Activated CD8-positive, alpha-beta memory T cell treated with anti-CD3 and anti-CD28 coated beads, Interleukin-2, amount 50 U/mL, for 24 hours (primary cell): ENCODE measurements around the gene NOTCH1.

Source experiments
- DNase-seq: peaks from one replicate; pipeline ENCODE4 v3.0.0-alpha.2; 2020; ENCODE audit errors: extremely low read depth

The NOTCH1 gene

DNA sequence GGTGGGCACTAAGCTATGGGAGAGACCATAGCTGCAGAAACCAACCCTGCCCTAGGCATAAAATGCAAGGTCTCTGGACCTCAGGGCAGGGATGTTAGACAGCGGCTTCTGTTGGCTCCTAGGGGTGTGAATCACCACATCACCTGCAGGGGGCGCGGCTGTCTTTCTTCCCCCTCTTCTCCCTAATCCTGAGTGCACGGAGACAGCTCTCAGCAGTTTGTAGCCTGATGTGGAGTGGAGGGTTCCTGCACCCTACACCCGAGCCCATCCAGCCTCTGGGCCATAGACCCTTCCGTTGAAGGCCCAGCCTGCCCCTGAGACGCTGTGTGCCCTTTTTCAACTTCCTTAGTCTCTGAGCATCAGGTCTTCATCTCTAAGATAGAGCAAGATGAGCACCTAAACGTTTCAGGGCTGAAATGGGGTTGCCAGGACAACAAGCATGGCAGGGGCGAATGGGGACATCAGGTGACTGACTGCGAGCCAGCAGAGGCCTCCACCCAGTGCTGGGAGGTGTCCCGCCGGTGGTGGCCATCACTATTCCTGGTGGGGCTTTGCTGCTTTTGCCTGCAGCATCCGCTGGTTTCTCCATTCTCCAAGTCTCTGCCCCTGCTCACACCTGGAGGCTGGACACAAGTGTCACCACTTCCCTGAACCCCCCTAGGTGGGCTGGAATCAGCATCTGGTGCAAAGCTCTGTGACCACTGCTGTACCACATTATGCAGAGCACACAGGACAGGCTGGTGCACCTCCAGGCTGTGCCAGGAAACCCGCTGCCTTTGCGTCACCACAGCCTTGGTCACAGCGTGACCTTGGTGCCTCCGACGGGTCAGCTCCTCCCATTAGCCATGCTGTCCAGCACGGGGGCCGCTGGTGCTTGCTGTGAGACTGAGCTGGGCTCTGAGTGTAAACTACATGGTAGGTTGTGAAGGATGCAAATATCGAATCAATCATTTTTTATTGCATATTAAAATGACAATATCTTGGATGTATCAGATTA, 60.5 kb downstream of the NOTCH1 start:
- DNase-seq: peak; percentile 69

DNA sequence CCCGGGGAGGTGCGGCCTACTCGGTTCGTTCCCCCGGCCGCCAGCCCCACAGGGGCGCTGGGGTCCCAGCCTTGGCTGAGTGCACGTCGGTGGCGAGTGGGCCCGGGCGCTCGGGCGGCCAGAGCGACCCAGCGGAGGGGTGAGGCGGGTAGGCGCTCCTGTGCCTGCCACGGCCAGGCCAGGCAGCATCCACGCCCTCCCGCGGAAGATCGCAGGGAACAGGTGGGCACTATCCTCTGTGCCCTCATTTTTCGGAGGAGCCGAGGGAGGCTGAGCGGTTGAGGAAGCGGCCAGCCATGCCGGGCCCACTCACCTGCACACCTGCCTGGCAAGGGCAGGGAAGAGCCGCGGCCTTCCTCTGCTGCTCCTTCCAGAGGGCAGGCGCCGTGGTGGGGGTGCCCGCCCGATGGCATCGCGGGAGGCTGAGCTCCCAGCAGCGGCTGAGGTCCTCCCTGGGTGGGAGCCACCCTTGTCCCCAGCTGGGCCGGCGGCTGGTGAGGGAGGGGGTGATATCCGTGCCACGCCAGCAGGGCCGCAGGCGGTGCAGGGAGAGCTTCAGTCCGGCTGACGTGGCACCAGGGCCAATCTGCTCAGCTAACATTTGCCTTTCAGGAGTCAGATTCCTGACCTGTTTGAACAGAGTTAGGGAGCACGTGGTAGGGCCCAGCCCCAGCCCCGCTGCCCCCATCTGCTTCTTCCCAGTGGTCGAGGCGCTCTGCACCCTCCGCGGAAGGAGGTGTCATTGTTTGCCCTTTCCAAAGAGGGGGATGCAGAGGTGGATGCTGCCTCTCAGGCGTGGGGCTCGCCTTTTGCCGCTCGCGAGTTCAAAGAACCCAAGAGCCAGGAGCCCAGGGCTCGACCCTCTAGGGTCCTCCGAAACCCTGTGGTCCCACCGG, 61.4 kb downstream of the NOTCH1 start:
- DNase-seq: no peak

DNA sequence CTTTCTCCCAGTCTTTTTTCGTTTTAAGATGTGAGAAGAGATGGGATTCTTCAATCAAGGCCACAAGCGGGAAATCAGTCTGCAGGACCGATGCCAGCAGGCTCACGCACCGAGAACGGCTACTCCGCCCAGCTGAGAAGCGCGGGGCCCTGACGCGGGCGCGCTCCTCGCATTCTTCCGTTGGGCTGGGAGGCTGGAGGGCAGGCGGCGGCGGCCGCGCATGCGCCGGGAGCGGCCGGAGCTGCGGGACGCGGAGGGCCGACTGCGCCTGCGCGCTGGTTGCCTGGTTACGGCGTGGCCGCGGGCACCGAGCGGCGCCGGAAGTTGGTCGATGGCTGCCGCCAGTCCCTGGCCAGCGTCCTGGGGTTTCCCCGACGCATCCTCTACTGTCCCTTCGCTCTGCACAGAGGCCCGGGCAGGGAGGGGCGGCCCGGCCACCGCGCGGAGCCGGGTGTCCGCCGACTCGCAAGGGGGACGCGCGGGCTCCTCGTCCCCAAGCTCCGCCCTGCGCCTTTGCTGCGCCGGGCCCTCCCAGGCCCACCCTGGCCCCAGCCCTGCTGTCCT, 62.2 kb downstream of the NOTCH1 start:
- DNase-seq: peak; percentile 79

DNA sequence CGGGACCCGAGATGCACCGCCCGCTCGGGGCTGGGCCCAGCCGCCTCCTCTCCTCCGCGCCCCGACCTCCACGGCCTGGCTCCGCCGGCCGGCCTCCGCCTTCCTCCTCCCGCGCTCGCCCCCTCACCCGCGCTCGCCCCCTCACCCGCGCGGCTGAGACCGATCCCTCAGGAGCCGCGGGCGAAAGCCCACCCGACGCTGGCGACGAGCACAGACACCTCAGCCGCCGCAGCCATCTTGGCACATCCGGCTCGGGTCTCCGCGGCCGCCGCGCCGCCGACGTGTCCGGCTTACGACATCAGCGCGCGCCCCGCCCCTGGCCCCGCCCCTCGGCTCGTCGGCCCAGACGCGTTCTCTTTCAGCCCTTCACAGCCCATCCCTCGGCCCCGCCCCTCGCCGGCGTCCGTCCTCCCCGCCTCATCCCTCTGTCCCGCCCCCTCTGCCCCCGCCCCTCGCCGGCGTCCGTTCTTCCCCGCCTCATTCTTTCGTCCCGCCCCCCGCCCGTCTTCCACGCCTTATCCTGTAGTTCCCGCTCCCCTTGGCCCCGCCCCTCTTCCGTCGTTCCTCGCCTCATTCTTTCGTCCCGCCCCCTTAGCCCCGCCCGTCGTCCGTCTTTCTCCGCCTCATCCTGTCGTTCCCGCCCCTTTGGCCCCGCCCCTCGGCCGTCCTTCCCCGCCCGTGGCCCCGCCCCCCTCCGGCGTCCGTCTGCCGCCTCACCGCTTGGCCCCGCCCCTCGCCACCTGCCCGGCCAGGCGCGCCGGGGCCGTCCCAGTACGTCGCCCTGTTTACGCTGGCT, 62.9 kb downstream of the NOTCH1 start, which contains the start of gene SEC16A:
Gene SEC16A (minus strand): TSS at position 248 of the 796 bp plus-strand sequence. CDS start 5,425 bp downstream, outside the sequence.
- peak; percentile 98 for DNase-seq

DNA sequence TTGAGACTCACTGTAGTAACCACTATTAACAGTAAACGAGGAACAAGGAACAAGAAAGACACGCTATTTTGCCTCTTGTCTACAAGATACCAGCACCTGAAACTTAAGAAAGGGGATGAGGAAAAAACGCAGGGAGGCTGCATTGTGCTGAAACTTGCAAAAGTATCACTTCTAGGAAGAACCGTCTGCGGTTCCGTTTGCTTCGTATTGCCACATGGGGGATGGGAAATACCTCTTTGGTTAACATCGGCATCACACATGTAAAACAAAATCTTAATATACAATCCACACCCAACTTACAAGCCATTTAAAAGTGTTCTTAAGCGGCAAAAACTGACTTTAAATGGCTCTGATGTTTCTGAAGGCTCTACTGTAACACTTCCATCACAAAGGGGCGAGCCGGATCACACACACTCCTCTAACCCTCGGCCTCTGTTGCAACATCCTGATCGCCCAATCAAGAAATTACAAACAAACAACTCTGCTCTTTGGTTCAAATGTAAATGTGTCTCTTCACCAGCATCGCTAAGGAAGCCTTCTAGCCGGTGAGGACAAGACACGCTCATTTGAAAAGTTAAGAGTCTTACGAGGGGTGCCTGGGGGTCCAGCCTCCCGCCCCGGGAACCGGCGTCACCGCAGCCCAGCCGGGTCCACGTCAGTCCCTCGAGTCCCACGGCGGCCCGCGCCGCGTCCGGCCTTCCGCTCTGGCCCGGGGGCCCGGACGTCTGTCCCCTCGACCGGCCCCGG, 63.6 kb downstream of the NOTCH1 start:
- no peak for DNase-seq

DNA sequence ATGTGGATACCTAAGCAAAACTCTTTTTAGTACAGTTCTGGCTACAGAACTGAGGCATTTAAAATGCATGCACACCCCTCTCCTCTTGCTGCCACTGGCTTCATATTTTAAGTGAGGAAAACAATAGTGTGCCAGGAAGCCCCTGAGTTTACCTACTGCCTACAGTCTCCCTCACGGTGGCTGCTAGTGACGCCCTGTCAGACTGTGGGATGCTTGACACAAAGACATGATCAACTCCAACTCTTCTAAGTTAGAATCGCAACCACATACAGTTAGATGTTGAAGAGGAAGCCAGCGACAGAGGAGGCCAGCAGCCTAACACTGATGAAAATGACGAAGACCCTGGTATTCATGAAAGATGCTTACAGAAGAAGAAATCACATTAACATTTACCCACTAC, 64.3 kb downstream of the NOTCH1 start:
- no peak for DNase-seq

DNA sequence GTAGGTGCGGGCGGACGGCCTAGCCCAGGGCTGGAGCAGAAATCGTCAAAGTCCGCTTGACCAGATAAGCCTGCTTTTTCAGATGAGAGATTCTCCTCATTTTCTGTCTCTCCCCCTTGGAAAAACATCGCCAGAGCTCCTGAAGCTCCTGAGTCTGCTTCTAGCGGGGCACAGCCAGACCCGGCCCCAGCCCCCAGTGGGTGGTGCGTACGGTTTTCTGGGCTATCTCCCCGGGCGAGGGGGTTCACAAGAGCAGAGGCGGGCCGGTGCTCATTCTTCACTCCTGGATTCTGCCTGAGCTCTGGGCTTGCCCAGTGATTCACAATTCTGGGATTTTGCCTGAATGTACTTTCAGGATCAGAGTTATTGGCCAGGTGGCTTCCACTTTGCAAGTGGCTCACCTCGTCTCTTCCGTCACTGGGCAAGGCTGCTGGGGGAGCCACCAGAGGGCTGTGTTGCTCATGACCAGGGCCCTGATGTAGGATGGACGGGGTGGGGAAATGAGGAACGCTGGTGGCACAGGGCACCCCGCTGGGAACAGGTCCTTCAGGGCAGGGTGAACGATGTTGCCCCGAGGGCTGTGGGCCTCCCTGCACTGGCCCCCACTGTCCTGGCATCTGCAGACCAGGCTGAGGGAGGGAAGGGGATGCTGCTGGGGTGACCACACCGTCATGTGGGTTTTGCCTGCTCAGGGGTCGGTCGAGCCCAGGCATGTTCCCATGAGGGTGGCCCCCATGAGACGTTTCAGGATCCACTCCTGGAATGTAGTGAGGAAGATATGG, 69.3 kb downstream of the NOTCH1 start:
- DNase-seq: no peak

DNA sequence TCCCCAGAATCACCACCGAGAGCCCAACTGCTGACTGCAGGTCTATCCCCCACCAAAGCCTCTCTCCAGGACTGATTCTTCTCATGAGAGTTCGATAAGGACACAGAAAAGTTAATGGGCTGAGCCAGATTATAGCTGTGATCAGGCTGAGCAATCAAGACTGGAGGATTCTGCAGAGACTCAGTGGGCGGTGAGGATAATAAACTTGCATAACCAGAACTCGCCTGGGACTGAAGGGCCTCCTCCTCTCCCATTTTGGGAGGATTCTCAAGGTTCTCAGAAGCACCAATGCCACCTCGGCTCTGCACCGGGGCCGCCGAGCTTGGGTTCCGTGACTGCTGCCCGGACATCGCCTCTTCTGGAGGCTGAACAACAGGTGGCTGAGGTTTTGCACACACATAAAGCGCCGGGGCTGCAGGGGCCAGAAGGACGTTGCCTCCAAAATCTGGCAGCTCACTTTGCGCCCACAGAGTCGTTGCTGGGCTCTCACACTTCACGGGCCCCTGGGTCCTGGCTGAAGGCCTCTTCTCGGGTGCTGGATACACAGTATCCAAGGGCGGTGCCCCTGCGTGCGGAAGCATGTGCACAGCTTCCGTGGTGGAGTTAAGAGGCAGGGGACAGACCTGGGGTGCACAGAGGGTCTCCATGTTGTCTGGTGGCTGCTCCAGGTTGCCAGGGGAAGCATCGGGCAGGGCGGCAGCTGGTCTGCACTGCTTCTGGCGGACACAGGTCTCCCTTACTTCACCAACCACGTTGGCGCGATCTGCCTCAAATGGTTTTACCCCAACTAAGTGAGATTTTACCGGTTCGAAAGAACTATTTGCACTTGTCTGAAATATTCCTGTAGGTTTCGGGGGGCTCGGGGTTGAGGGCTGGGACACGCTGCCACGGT, 70.6 kb downstream of the NOTCH1 start:
- DNase-seq: no peak

DNA sequence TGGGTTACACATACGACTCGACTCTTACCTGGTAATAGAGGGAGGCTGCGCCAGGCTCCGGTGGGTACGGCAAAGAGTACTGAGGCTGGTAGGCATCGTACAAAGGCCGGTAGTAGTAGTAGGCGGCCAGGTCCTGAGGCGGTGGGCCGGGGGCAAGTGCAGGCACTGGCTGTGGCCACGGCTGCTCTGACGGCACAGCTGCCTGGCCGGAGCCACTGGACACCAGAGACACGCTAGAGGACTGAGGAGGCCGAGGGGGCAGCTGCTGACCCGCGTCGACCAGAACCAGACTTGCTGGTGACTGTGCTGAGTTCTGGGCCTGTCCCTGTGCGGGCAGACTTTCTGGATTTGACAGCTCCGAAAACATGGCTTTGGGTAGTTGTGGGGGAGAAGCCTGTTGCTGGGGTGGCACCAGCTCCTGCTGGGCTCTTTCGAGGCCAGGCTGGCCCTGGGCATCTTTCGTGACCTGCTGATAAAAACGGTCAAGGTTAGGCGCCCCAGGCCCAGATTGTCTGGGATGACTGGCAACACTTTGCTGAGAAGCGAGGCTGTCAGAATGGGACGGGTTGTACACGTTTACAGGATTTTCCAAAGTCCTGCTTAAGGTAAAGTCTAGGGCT, 71.7 kb downstream of the NOTCH1 start:
- DNase-seq: no peak

DNA sequence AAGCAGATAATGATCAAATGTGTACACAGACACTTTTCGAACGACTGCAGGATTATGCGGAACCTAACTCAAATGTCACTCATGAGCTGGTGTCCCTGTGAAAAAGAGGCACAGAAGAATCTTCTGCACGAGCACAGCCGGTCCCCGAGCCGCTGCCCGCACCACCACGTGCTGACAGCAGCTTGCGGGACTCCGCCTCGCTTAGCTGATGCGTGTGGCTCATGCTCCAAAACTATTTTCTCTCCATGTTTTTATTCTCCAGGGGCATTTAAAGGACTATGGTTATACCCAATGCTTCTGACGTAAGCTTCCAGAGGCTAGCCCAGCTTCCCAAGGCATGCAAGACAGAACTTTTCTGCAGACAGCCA, 72.5 kb downstream of the NOTCH1 start:
- DNase-seq: no peak

DNA sequence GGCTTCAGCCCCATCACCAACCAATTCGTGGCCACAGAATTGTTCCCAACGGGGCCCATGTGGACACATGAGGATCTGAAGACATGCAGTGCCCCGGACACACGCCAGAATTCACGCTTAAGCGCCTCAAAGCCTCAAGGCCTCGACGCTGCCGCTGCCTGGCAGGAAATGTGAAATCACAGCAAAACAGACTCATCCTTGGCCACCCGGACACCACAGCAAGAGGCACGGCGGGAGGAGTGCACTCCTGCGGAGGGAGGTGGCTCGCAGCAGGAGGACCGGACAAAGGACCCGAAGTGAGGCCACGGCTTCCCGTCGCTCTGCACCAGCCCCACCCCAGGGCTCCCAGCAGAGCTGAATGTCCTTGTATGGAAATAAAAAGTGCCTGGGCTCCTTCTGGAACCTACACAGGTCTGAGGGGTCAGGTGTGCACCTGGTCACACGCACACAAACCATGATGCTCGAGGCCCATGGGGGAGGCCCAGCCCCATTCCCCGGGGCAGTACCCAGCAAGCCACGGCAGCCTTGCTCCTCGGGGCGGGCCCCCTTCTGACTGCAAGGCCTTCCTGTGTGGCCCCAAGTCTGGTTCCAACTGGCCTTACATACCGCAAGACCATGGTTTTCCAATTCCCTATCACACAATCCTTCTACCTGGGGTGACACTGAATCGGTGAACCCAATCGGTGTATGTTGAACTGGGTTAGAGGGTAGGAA, 73.1 kb downstream of the NOTCH1 start:
- no peak for DNase-seq

DNA sequence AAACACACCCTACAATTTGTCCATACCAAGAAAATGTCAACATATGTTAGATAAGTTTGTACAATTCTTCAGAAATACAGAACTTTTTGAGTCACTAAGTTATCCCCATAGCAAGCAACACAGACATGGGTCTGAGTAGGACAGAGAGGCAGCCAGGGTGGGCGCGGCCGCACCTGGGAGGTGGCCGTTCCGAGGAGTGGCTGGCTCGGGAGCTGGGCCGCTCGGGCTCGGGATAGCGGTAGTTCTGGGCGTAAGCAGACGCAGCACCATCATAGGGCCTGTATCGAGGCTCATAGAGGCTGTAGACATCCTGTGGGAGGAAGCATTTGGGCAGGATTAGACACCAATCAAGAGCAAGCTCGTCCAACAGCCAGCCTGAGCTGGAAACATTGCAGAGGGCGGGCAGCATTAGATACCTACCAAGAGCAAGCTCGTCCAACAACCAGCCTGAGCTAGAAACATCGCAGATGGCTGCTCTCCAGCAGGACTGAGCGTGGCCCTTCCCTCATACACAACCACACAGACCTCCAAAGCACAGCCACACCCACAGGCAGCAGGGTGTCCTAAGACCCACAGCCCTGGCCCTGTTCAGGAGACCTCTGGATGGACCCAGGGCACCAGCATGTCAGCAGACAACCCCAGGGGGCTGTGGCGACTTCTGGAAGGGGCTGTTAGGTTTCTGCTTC, 73.9 kb downstream of the NOTCH1 start:
- DNase-seq: no peak

DNA sequence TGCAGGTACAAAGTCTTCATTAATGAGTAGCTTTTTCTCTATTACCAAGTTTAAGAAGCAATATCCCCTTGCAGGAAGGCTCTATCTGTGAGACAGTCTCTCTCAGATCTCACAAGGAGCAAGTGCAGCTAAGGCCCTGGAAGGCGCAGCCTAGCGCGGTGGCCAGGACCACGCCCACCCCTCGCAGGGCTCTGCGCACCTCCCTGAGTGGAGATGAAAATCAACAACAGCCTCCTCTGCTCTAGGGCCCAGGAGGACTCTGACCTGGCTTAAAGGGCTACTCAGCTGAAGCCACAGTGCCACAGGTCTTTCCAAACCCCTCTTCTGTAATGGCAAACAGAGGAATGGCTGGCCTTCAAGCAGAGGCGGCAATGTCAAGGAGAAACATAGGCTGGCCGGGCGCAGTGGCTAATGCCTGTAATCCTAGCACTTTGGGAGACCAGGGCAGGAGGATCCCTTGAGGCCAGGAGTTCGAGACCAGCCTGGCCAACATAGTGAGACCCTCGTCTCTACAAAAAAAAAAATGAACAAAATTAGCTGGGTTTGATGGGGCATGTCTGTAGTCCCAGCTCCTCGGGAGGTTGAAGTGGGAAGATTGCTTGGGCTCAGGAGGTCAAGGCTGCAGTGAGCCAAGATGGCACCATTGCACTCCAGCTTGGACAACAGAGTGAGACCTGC, 74.9 kb downstream of the NOTCH1 start:
- no peak for DNase-seq

DNA sequence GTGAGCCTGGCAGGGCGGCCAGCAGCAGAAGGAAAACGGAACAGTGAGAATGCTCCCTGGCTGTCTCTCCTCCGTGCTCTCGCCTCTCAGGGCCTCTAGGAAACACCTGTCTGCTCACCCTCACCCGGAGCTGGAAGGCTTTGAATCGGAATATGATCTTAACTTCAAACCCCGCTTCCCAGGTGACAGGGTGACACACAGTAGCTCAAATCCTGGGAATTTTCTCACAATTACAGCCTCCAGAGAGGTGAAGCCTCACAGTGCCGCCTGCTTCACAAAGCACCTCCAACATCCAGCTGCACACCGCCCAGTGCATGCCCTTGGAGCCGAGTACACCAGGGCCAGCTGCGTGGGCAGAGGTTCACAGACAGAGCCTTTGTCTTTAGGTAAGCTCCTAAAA, 75.5 kb downstream of the NOTCH1 start:
- DNase-seq: no peak

DNA sequence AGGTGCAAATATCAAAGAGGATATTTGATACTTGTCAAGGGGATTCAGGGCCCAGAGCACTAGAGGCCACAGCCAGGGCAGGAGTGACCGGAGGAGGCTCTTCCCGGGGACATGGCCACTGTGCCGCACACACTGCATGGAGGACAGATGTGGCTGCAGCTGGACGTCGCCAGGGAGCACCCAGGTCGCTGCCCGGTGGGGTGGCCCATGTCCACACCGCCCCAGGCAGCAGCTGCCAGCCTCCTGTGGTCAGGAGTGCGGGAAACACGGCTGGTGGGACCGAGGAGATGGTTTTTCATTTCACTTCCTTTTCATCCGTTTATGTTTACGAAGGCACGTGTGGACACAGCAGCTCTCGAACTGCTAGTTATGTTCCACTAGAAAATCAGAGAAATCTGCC, 78.1 kb downstream of the NOTCH1 start:
- no peak for DNase-seq

DNA sequence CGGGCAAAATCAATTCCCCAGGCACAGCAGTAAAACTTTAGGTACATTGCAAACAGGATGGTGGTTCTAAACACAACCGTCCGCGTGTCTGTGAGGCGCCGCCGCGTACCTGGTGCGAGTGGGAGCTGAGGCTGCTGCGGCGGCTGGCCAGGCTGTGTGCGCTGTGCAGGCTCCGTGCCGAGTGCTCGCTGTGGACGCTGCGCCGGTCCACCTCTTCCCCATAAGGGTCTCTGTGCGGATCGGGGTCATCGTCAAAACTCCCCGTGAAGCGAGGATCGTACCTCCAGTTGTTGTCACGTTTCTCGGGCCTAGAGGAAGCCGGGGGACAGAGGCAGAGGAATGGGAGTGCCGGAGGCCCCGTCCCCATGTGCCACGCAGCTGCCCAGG, 79.7 kb downstream of the NOTCH1 start:
- DNase-seq: no peak
